A549 treated with RU486 at 1 μM for 4 hours (cell line): Measurements from ENCODE around the gene FUZ. TPM values are rescaled to one million over a fixed set of nuclear protein-coding genes. Genes with fewer than 3 reads are reported as not detected.

Source experiments
- total RNA-seq: library from RNA; stranded (reverse); fragments of 200-300 nt; extraction: Qiagen RNA extraction; gene quantifications from 5 replicates; pipeline ENCODE4 v1.2.3, GENCODE V29; 2022; ENCODE audit warnings: low read depth

FUZ gene
- total RNA-seq: 14.0 to 15.8 TPM (median 14.6 TPM) in 5 replicates

DNA sequence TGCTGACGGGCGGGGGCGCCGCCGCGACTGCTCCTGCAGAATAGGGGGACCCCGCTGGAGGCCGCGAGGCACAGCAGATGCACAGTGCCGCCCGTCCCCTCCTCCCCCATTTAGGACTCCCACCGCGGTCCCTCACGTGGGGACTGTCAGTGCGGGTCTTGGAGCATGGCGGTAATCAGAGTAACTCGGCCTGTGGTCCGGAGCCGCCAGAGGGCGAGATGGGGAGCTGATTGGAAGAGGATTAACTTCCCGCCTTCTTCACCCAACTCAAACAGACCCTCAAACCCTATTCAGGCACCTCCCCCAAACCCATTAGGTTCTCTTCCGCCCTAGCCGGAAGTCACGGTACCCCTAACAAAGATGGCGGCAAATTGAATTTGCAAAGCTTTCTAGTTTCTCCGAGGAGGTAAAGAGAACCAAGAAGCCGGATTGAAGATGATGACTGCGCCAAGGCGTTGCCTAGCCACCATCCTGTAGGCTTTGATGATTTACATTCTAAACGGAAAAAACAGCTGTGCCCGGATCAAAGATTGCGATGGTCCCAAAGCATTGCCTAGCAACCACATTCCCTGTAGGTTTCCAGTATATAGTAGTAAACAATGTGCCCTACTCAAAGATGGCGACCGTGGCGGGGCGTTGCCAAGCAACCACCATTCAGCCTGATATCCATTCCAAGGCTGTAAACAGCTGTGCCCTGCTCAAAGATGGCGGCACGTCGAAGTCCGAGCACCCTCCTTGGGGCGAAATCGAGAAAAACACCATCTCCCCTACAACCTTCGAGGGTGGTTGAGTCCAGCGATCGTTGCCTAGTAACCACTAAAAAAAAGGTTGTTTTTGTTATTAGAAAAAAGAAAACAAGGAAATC lies at the start of gene FUZ:
TSS of gene FUZ (minus strand) at position 296 of the 865 bp plus-strand sequence. CDS start at position 110, 186 bp downstream.

GRCh38 chr19:49850487-49851342 lies 37.6 kb upstream of the FUZ start, which contains the start of gene PTOV1:
Gene PTOV1, plus strand, starts transcription at chr19:49851159.

GRCh38 chr19:49817964-49818648 lies 5.0 kb upstream of the FUZ start, which contains the start of gene MED25:
Gene MED25, plus strand, starts transcription at chr19:49818289. Its CDS starts 53 bp downstream, at chr19:49818342.

GRCh38 chr19:49766930-49767299 lies 46.2 kb downstream of the FUZ start, which contains the start of gene AP2A1:
Gene AP2A1, plus strand, starts transcription at chr19:49767001. Its CDS starts 133 bp downstream, at chr19:49767134.

GRCh38 chr19:49763230-49763629 lies 49.9 kb downstream of the FUZ start, which contains the start of gene TSKS:
Gene TSKS, minus strand, starts transcription at chr19:49763306. Its CDS starts 59 bp downstream, at chr19:49763247.

Other genes starting within 250 kb of the FUZ start
- 80.5 to 105 TPM (median 102 TPM) in 5 replicates for gene NOSIP, start 232.7 kb downstream of the FUZ start, total RNA-seq
- 0.66 to 1.5 TPM (median 1.0 TPM) in 5 replicates for gene PRRG2, start 232.0 kb downstream of the FUZ start, total RNA-seq
- gene PRR12, start 222.1 kb downstream of the FUZ start, total RNA-seq: 24.2 to 35.2 TPM (median 31.5 TPM) in 5 replicates
- 81.1 to 134 TPM (median 118 TPM) in 5 replicates for gene RRAS, start 173.1 kb downstream of the FUZ start, total RNA-seq
- 42.4 to 73.9 TPM (median 68.0 TPM) in 5 replicates for gene SCAF1, start 171.1 kb downstream of the FUZ start, total RNA-seq
- gene IRF3, start 147.4 kb downstream of the FUZ start, total RNA-seq: 83.2 to 108 TPM (median 101 TPM) in 5 replicates
- gene BCL2L12, start 147.4 kb downstream of the FUZ start, total RNA-seq: 51.6 to 75.3 TPM (median 73.0 TPM) in 5 replicates
- gene PRMT1, start 136.0 kb downstream of the FUZ start, total RNA-seq: 407 to 437 TPM (median 431 TPM) in 5 replicates
- 3.9 to 6.9 TPM (median 5.9 TPM) in 5 replicates for gene ADM5, start 123.7 kb downstream of the FUZ start, total RNA-seq
- 11.6 to 14.1 TPM (median 12.2 TPM) in 5 replicates for gene CPT1C, start 122.2 kb downstream of the FUZ start, total RNA-seq
- gene TSKS, start 50.0 kb downstream of the FUZ start, total RNA-seq: not detected in 5 replicates
- 40.1 to 57.4 TPM (median 50.9 TPM) in 5 replicates for gene AP2A1, start 46.3 kb downstream of the FUZ start, total RNA-seq
- gene MED25, start 5.0 kb upstream of the FUZ start, total RNA-seq: 44.3 to 77.3 TPM (median 61.4 TPM) in 5 replicates
- 109 to 166 TPM (median 155 TPM) in 5 replicates for gene PTOV1, start 37.9 kb upstream of the FUZ start, total RNA-seq
- gene PNKP, start 54.3 kb upstream of the FUZ start, total RNA-seq: 39.7 to 55.3 TPM (median 47.3 TPM) in 5 replicates
- 66.3 to 117 TPM (median 109 TPM) in 5 replicates for gene AKT1S1, start 64.1 kb upstream of the FUZ start, total RNA-seq
- 21.7 to 25.3 TPM (median 22.1 TPM) in 5 replicates for gene TBC1D17, start 64.4 kb upstream of the FUZ start, total RNA-seq
- 0.59 to 1.8 TPM (median 0.79 TPM) in 5 replicates for gene IL4I1, start 83.6 kb upstream of the FUZ start, total RNA-seq
- 45.7 to 62.6 TPM (median 55.7 TPM) in 5 replicates for gene ATF5, start 115.9 kb upstream of the FUZ start, total RNA-seq
- 77.8 to 99.6 TPM (median 94.7 TPM) in 5 replicates for gene NUP62, start 116.2 kb upstream of the FUZ start, total RNA-seq
- gene SIGLEC11, start 147.9 kb upstream of the FUZ start, total RNA-seq: not detected in 5 replicates
- 36.3 to 42.8 TPM (median 38.5 TPM) in 5 replicates for gene VRK3, start 212.1 kb upstream of the FUZ start, total RNA-seq
- gene ZNF473, start 212.7 kb upstream of the FUZ start, total RNA-seq: 8.7 to 10.8 TPM (median 10.4 TPM) in 5 replicates